Keratinocyte (primary cell): ENCODE results near the gene CYB561. TPM values are rescaled to one million over a fixed set of nuclear protein-coding genes. Genes with fewer than 3 reads are reported as not detected.

Source experiments
- DNase-seq: peaks from one replicate; pipeline ENCODE4 v3.0.0-alpha.2; 2011; ENCODE audit warnings: low read depth, missing footprints, low spot score
- FAIRE-seq: peaks from 2 replicates; lab custom pipeline; 2011; peaks lifted over from hg19 to GRCh38; lab: Jason Lieb, UNC
- H2AFZ ChIP-seq: 2 replicates; pipeline ENCODE4 v1.6.0; 2012; ENCODE audit warnings: low read length, control low read depth, inconsistent platforms; ENCODE audit not compliant: control insufficient read depth
- H3K27ac ChIP-seq: 2 replicates; pipeline ENCODE4 v1.5.1; 2011; ENCODE audit warnings: low read length; ENCODE audit not compliant: control insufficient read depth, insufficient read depth
- H3K27me3 ChIP-seq: 3 replicates; pipeline ENCODE4 v1.6.0; 2011; ENCODE audit warnings: low read length; ENCODE audit not compliant: control insufficient read depth, insufficient read depth; ENCODE audit errors: extremely low read depth
- H3K36me3 ChIP-seq, 2 experiments: 2 replicates in 1 of 2; 3 replicates in 1 of 2; pipeline ENCODE4 v1.5.1; 2011; ENCODE audit warnings: low read length in 2 of 2, mild to moderate bottlenecking in 1 of 2; ENCODE audit not compliant: control insufficient read depth in 2 of 2, insufficient read depth in 2 of 2; ENCODE audit errors: extremely low read depth in 1 of 2
- H3K4me1 ChIP-seq: 3 replicates; pipeline ENCODE4 v1.5.1; 2011; ENCODE audit warnings: low read length; ENCODE audit not compliant: control insufficient read depth, insufficient read depth; ENCODE audit errors: extremely low read depth
- H3K4me2 ChIP-seq: 3 replicates; pipeline ENCODE4 v1.6.0; 2011; ENCODE audit warnings: low read depth, low read length; ENCODE audit not compliant: control insufficient read depth, insufficient read depth; ENCODE audit errors: extremely low read depth
- H3K4me3 ChIP-seq, 3 experiments: fragments of 200-600 bp in 1 of 3; sonication (generic) in 1 of 3; 2 replicates in 2 of 3; 3 replicates in 1 of 3; pipeline ENCODE4 v1.5.1; 2011 to 2016; ENCODE audit warnings: low read length in 3 of 3, mild to moderate bottlenecking in 3 of 3, control low read depth in 2 of 3, inconsistent platforms in 1 of 3, low read depth in 1 of 3, mixed read lengths in 1 of 3, mixed run types in 1 of 3, moderate library complexity in 1 of 3; ENCODE audit not compliant: control insufficient read depth in 2 of 3, insufficient read depth in 2 of 3; ENCODE audit errors: extremely low read depth in 1 of 3
- H3K79me2 ChIP-seq: 2 replicates; pipeline ENCODE4 v1.6.0; 2012; ENCODE audit warnings: low read length; ENCODE audit not compliant: control insufficient read depth, insufficient read depth
- H3K9ac ChIP-seq: 3 replicates; pipeline ENCODE4 v1.6.0; 2011; ENCODE audit warnings: low read length; ENCODE audit not compliant: control insufficient read depth, insufficient read depth; ENCODE audit errors: extremely low read depth
- H3K9me1 ChIP-seq: 3 replicates; pipeline ENCODE4 v1.6.0; 2011; ENCODE audit warnings: low read length; ENCODE audit not compliant: control insufficient read depth, insufficient read depth; ENCODE audit errors: extremely low read depth
- H3K9me3 ChIP-seq: 2 replicates; pipeline ENCODE4 v1.5.1; 2012; ENCODE audit warnings: low read depth, low read length; ENCODE audit not compliant: control insufficient read depth
- H4K20me1 ChIP-seq: 3 replicates; pipeline ENCODE4 v1.6.0; 2011; ENCODE audit warnings: low read length; ENCODE audit not compliant: control insufficient read depth, insufficient read depth; ENCODE audit errors: extremely low read depth
- CTCF ChIP-seq, 3 experiments: IDR thresholded peaks in 1 of 3; conservative IDR thresholded peaks in 1 of 3; optimal IDR thresholded peaks in 1 of 3; 2 replicates in 2 of 3; 3 replicates in 1 of 3; pipeline versions ENCODE3 to v1.5.1; 2011; ENCODE audit warnings: low read length in 3 of 3, mild to moderate bottlenecking in 3 of 3, moderate library complexity in 2 of 3, control low read depth in 1 of 3, inconsistent platforms in 1 of 3; ENCODE audit not compliant: insufficient read depth in 2 of 3; ENCODE audit errors: extremely low read depth in 1 of 3
- EZH2 ChIP-seq: IDR thresholded peaks from one replicate; pipeline ENCODE4 v1.6.1; 2012; ENCODE audit warnings: inconsistent platforms, mild to moderate bottlenecking, low read length, moderate library complexity
- dilution Hi-C: fragments of 300-500 bp; cut with MboI; formaldehyde crosslinking; loops from one replicate; pipeline ENCODE4 v1.7.0; 2020; ENCODE audit warnings: low sequenced_read_pairs; ENCODE audit not compliant: extremely low pct_ligation_motif_present
- polyA plus RNA-seq, 5 experiments: library from polyadenylated mRNA; depleted of rRNA in 3 of 5; stranded (reverse) in 3 of 5; stranded (forward) in 1 of 5; unstranded in 1 of 5; fragments of >200 nt; gene quantifications; 1 replicate in 1 of 5; 2 replicates in 3 of 5; 3 replicates in 1 of 5; pipeline versions ENCODE4 v1.2.1 to v1.2.3, GENCODE V29; 2011 to 2012; ENCODE audit warnings: missing spikeins in 2 of 5, low read depth in 1 of 5, low replicate concordance in 1 of 5

The CYB561 gene
- polyA plus RNA-seq, 1 donor (not counting 4 experiments of a cell fraction or from before 2014, with no cell fraction given), result 14.4 TPM

DNA sequence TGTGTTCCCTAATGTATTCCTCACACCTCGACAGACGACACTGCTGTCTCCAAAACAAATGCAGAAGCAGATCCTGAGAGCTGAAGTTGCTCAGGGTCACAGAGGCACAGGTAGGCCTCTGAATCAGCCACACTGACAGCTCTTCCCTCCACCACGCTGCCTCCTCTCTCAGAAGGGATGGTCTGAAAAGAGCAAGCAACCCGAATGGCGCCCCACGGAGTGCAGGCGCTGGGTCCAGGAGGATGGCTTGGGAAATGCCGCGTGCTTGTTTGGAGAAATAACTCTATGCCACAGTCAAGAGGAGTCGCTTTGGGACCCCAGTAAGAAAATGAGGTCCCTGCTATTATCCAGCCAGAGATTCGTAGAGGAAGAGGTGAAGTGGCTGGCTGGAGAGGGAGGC, 15.9 kb downstream of the CYB561 start:
- Histone ChIP-seq H3K79me2 (no peaks in the 10 kb centered on the region), H3K27ac (no peak overlapping the region), H4K20me1 (peaks cover 3% of the 10 kb centered on the region), H3K27me3 (no peaks in the 10 kb centered on the region), H3K9me1 (no peaks in the 10 kb centered on the region), H3K9ac (no peak overlapping the region), H3K36me3 (peaks cover 3 to 12% of the 10 kb centered on the region in 2 experiments), H3K4me2 (no peak overlapping the region), H2AFZ (no peak overlapping the region), H3K4me1 (peaks cover 11% of the 10 kb centered on the region), H3K4me3 (no peak overlapping the region), H3K9me3 (no peaks in the 10 kb centered on the region)
- dilution Hi-C loops, result no loop called here
- TF ChIP-seq CTCF (optimal IDR thresholded peaks at IDR 0.05 in 1 of 3, IDR thresholded peaks at IDR 0.05 in 1 of 3, conservative IDR thresholded peaks at IDR 0.05 in 1 of 3; ENCODE audit: extremely low read depth in 1 of 3, insufficient read depth in 2 of 3, low read length in 3 of 3), result no peak
- TF ChIP-seq EZH2, result no peak
- FAIRE-seq (no peak), DNase-seq (no peak)

GRCh38 chr17:63429766-63430165, 16.3 kb downstream of the CYB561 start:
- Histone ChIP-seq H3K9ac (no peak overlapping the region), H4K20me1 (peaks cover 3% of the 10 kb centered on the region), H3K27me3 (no peaks in the 10 kb centered on the region), H3K9me1 (no peaks in the 10 kb centered on the region), H3K4me1 (peaks cover 8% of the 10 kb centered on the region), H3K4me2 (no peak overlapping the region), H3K36me3 (peaks cover 3 to 8% of the 10 kb centered on the region in 2 experiments), H3K9me3 (no peaks in the 10 kb centered on the region), H3K79me2 (no peaks in the 10 kb centered on the region), H3K4me3 (no peak overlapping the region), H3K27ac (no peak overlapping the region), H2AFZ (no peak overlapping the region)
- dilution Hi-C loops, result no loop called here
- DNase-seq (no peak), FAIRE-seq (no peak)
- no peak for TF ChIP-seq CTCF (optimal IDR thresholded peaks at IDR 0.05 in 1 of 3, IDR thresholded peaks at IDR 0.05 in 1 of 3, conservative IDR thresholded peaks at IDR 0.05 in 1 of 3; ENCODE audit: extremely low read depth in 1 of 3, insufficient read depth in 2 of 3, low read length in 3 of 3)
- TF ChIP-seq EZH2, result no peak
